Measurements from ENCODE around the gene DMRT1.

The DMRT1 gene

DNA sequence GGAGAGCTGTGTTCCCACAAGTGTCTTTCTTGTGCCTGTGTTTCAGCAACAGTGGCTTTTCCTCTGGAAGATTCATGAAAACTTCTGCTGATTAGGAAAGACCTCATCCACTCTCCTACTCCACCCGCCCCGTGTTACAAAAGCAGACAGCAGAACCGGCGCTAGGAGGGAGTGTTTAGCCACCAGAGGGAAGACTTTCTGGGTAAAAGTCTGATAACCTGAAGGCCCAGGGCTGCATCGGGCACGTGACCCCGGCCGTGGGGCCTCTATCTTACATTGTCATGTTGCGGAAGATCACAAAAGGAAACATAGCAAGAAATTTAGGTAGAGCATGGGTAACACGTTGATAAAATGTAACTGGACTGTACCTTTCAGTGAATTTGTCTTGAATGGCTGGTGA is 176.6 kb downstream of the DMRT1 start:
- Histone ChIP-seq H3K4me3 (ENCODE audit: low read depth, low read length) (no peak overlapping the region), H3K9me3 (ENCODE audit: control insufficient read depth, insufficient read depth, low read depth, low read length) (no peaks in the 10 kb centered on the region), H3K27ac (ENCODE audit: extremely low read depth, low read depth, low read length) (no peak overlapping the region), H3K36me3 (ENCODE audit: control insufficient read depth in 2 of 2, insufficient read depth in 1 of 2, low read length in 2 of 2) (no peaks in the 10 kb centered on the region), H3K4me1 (ENCODE audit: control insufficient read depth, insufficient read depth, low read length) (no peaks in the 10 kb centered on the region)
- ChIA-PET CTCF (interaction anchor here (0.8 to 3.7 kb wide), 3 partner anchors 8 to 319 kb away, joined by 3 to 29 read pairs (median 5); no protein-coding TSS in a partner anchor), POLR2A (no interaction called here)
- TF ChIP-seq ZNF19 (tag by site-specific recombination; IDR thresholded peaks at IDR 0.05; ENCODE audit: low read depth) (no peak), ZNF133 (tag by site-specific recombination; IDR thresholded peaks at IDR 0.05) (no peak), ZNF366 (tag by site-specific recombination; conservative IDR thresholded peaks at IDR 0.05) (no peak), ZSCAN23 (tag by site-specific recombination; IDR thresholded peaks at IDR 0.05) (no peak), ZNF10 (tag by site-specific recombination; IDR thresholded peaks at IDR 0.05) (no peak), ZBTB48 (tag by site-specific recombination; IDR thresholded peaks at IDR 0.05) (no peak), ZNF677 (tag by site-specific recombination; IDR thresholded peaks at IDR 0.05) (no peak), ZNF223 (tag by site-specific recombination; IDR thresholded peaks at IDR 0.05) (no peak), ZBTB17 (tag by site-specific recombination; IDR thresholded peaks at IDR 0.05) (no peak), ZNF398 (tag by site-specific recombination; IDR thresholded peaks at IDR 0.05) (no peak), ZNF629 (tag by site-specific recombination; IDR thresholded peaks at IDR 0.05) (no peak), ZNF654 (tag by site-specific recombination; IDR thresholded peaks at IDR 0.05; ENCODE audit: low read depth) (no peak), SALL2 (tag by site-specific recombination; IDR thresholded peaks at IDR 0.05; ENCODE audit: borderline replicate concordance) (no peak), ZNF707 (tag by site-specific recombination; IDR thresholded peaks at IDR 0.05) (no peak), ZBTB21 (tag by site-specific recombination; IDR thresholded peaks at IDR 0.05) (no peak), ZNF555 (tag by site-specific recombination; conservative IDR thresholded peaks at IDR 0.05) (no peak)
- TF ChIP-seq, protein P1, sequence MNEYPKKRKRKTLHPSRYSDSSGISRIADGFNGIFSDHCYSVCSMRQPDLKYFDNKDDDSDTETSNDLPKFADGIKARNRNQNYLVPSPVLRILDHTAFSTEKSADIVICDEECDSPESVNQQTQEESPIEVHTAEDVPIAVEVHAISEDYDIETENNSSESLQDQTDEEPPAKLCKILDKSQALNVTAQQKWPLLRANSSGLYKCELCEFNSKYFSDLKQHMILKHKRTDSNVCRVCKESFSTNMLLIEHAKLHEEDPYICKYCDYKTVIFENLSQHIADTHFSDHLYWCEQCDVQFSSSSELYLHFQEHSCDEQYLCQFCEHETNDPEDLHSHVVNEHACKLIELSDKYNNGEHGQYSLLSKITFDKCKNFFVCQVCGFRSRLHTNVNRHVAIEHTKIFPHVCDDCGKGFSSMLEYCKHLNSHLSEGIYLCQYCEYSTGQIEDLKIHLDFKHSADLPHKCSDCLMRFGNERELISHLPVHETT (tag by site-specific recombination; IDR thresholded peaks at IDR 0.05), result no peak
- TF ChIP-seq, protein P2, sequence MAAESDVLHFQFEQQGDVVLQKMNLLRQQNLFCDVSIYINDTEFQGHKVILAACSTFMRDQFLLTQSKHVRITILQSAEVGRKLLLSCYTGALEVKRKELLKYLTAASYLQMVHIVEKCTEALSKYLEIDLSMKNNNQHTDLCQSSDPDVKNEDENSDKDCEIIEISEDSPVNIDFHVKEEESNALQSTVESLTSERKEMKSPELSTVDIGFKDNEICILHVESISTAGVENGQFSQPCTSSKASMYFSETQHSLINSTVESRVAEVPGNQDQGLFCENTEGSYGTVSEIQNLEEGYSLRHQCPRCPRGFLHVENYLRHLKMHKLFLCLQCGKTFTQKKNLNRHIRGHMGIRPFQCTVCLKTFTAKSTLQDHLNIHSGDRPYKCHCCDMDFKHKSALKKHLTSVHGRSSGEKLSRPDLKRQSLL (tag by site-specific recombination; IDR thresholded peaks at IDR 0.05), result no peak

All from HEK293 (cell line).